Heart left ventricle (tissue), 16 donors: ENCODE data around the gene USP7. TPM values are rescaled to one million over a fixed set of nuclear protein-coding genes. Genes with fewer than 3 reads are reported as not detected.
A peak's percentile ranks its signal among the peaks of the same experiment; 100 is the strongest.

Experiments used
- ATAC-seq, 4 donors: fragments of 200-7000 bp; cut with Tn5 transposase; one replicate each; pipeline ENCODE4 v1.9.1; 2020 to 2022; ENCODE audit warnings: moderate library complexity in 4 of 4, mild to moderate bottlenecking in 3 of 4, moderate number of reproducible peaks in 1 of 4
- DNase-seq, 5 donors: peaks; one replicate each; pipeline ENCODE4 v3.0.0-alpha.2; 2020
- H3K27ac ChIP-seq, 12 donors: fragments of 200-600 bp; sonication (generic) in 4 of 12; one replicate each; pipeline versions ENCODE4 v1.5.0 to v1.8.0; 2016 to 2022; ENCODE audit warnings: mild to moderate bottlenecking in 2 of 12
- H3K27me3 ChIP-seq, 9 donors: fragments of 200-600 bp; sonication (generic) in 2 of 9; one replicate each; pipeline versions ENCODE4 v1.5.1 to v1.8.0; 2016 to 2022; ENCODE audit warnings: mild to moderate bottlenecking in 3 of 9
- H3K36me3 ChIP-seq, 9 donors: fragments of 200-600 bp; sonication (generic) in 2 of 9; one replicate each; pipeline versions ENCODE4 v1.5.0 to v1.8.0; 2018 to 2022; ENCODE audit warnings: mild to moderate bottlenecking in 2 of 9
- H3K4me1 ChIP-seq, 12 donors: fragments of 200-600 bp; sonication (generic) in 4 of 12; one replicate each; pipeline versions ENCODE4 v1.5.0 to v1.8.0; 2016 to 2022; ENCODE audit warnings: mild to moderate bottlenecking in 3 of 12
- H3K4me3 ChIP-seq, 12 donors: fragments of 200-600 bp; sonication (generic) in 4 of 12; one replicate each; pipeline versions ENCODE4 v1.5.0 to v1.8.0; 2017 to 2022; ENCODE audit warnings: mild to moderate bottlenecking in 9 of 12, moderate library complexity in 4 of 12
- H3K9me3 ChIP-seq, 12 donors: fragments of 200-600 bp; sonication (generic) in 4 of 12; one replicate each; pipeline versions ENCODE4 v1.5.0 to v1.8.0; 2016 to 2022; ENCODE audit warnings: mild to moderate bottlenecking in 1 of 12
- CTCF ChIP-seq, 12 donors: fragments of 200-600 bp; sonication (generic) in 4 of 12; IDR thresholded peaks; one replicate each; pipeline versions ENCODE4 v1.5.0 to v1.8.0; 2018 to 2022; ENCODE audit warnings: antibody characterized with exemption in 12 of 12, mild to moderate bottlenecking in 5 of 12
- POLR2A ChIP-seq, 2 donors: fragments of 450-650 bp; IDR thresholded peaks; one replicate each; pipeline ENCODE4 v1.6.1; 2017; ENCODE audit warnings: antibody characterized with exemption in 2 of 2, mild to moderate bottlenecking in 2 of 2, moderate library complexity in 2 of 2
- WGBS, 4 donors: extraction: QIAGEN DNeasy Blood & Tissue Kit in 2 of 4; methylation state at CpG; one replicate each; pipeline versions ENCODE4 v1.1.5 to v1.1.7; 2013 to 2018; 5-methylcytosine and 5-hydroxymethylcytosine counted together
- intact Hi-C, 10 donors: fragments of 100-400 bp; cut with DNase I; formaldehyde crosslinking; loops; one replicate each; pipeline versions ENCODE4 v1.11.1 to v1.14.2; 2022
- polyA plus RNA-seq, 2 donors: library from polyadenylated mRNA; stranded (reverse); fragments of 200-250 nt; gene quantifications; one replicate each; pipeline ENCODE4 v1.2.3, GENCODE V29; 2013
- total RNA-seq, 9 donors: library from RNA; depleted of rRNA in 2 of 9; stranded (reverse); fragments of >200 nt in 2 of 9; fragmentation: NEBNext Ultra II Directional in 3 of 9; extraction: Animal tissue kit (Norgen Biotek cat#: 25700) in 3 of 9; gene quantifications; one replicate each; pipeline versions ENCODE4 v1.1.0 to v1.2.4, GENCODE V29; 2016 to 2023
- donor health status: ischemic (EF 13 %, LVEDD 7.1; RV severe dilation, severe dysfunction).
- donor health status: healthy with polysubstance abuse.
- donor health status: DM: no; HTN: yes; CAD: no.
- donor health status: DM: no; HTN: no; CAD: no.
- donor health status: ischemic (EF 25% LVEDD 6.9; RV normal size, moderate dysfunction).
- donor health status: ischemic (EF 25% LVEDD 5.7; RV mildly dilated, moderate dysfunction).
- donor health status: healthy.
- donor health status: DM: yes; HTN: yes; CAD: no.
- donor health status: ischemic (EF 35%, LVEDD 5.7; RV mildly dilated, moderate dysfunction).
- donor health status: nonischemic (EF 11% LVEDD 7.7; RV severe dilation, severe dysfunction).
- donor health status: DM: yes; HTN: yes; CAD: no.
- donor health status: PGD.
- donor health status: ischemic (EF 29% LVEDD 5.4; RV normal size, mild dysfunction).
- donor health status: nonischemic (EF 23%, LVEDD 6.1; RV moderate dilation, normal function).

The USP7 gene
- total and polyA plus RNA-seq, 11 donors = 20.3 to 86.5 (median 66.2) TPM

- peak overlapping the region in 10 of 12 donors; percentile 9 to 75 (median 64) for H3K27ac ChIP-seq
Measured at GRCh38 chr16:8962393-8963009, 1.2 kb downstream of the USP7 start.

GRCh38 chr16:8961811-8962390, 1.8 kb downstream of the USP7 start:
- 27 to 31% (median 28%) methylated on average over 15 of the region's 15 CpGs for WGBS, 4 donors
- DNase-seq = no peak
- no peaks in the 10 kb centered on the region for H3K9me3 ChIP-seq
- ATAC-seq = no peak
- no peaks in the 10 kb centered on the region for H3K27me3 ChIP-seq
- no peak for TF ChIP-seq CTCF (IDR thresholded peaks at IDR 0.05)
- TF ChIP-seq POLR2A (IDR thresholded peaks at IDR 0.05) = no peak
- peaks cover 9 to 69% (median 56%) of the 10 kb centered on the region in 12 donors for H3K4me1 ChIP-seq
- no peaks in the 10 kb centered on the region for H3K36me3 ChIP-seq
- intact Hi-C loops = loop anchor here in 3 of 10 donors (5.0 to 10.0 kb wide), 5 partner anchors 35 to 340 kb away; partner anchors contain the start of genes HAPSTR1 (in 3 of the 3) and METTL22 (in 1 of the 3)
- peak overlapping the region in 3 of 12 donors; percentile 32 to 75 (median 54) for H3K27ac ChIP-seq
- H3K4me3 ChIP-seq = peak overlapping the region; percentile 63 to 95 (median 80)

More at GRCh38 chr16:8962393-8963009, 1.2 kb downstream of the USP7 start:
- TF ChIP-seq POLR2A (IDR thresholded peaks at IDR 0.05) = no peak
- TF ChIP-seq CTCF (IDR thresholded peaks at IDR 0.05) = peak in 1 of 12 donors; percentile 9
- Histone ChIP-seq H3K27me3 (no peaks in the 10 kb centered on the region), H3K9me3 (no peaks in the 10 kb centered on the region), H3K4me3 (peak overlapping the region; percentile 63 to 95 (median 80)), H3K36me3 (no peaks in the 10 kb centered on the region), H3K4me1 (peaks cover 9 to 63% (median 50%) of the 10 kb centered on the region in 12 donors)
- DNase-seq = no peak
- 1 to 2% (median 1%) methylated on average over 13 to 50 of the region's 50 CpGs for WGBS, 4 donors
- ATAC-seq = no peak
- intact Hi-C loops = loop anchor here in 3 of 10 donors (5.0 to 10.0 kb wide), 5 partner anchors 35 to 340 kb away; partner anchors contain the start of genes HAPSTR1 (in 3 of the 3) and METTL22 (in 1 of the 3)

GRCh38 chr16:8960788-8961109, 3.0 kb downstream of the USP7 start:
- Histone ChIP-seq H3K9me3 (no peaks in the 10 kb centered on the region), H3K36me3 (no peaks in the 10 kb centered on the region), H3K4me3 (peak overlapping the region in 3 of 12 donors; percentile 10 to 16 (median 13)), H3K4me1 (peaks cover 13 to 76% (median 68%) of the 10 kb centered on the region in 12 donors), H3K27ac (peak overlapping the region in 5 of 12 donors; percentile 0 to 72 (median 22)), H3K27me3 (no peaks in the 10 kb centered on the region)
- DNase-seq = no peak
- intact Hi-C loops = loop anchor here in 3 of 10 donors (5.0 to 10.0 kb wide), 5 partner anchors 33 to 338 kb away; partner anchors contain the start of genes HAPSTR1 (in 3 of the 3) and METTL22 (in 1 of the 3)
- WGBS, 4 donors = 41 to 43% (median 42%) methylated on average over 1 of the region's 1 CpG
- no peak for TF ChIP-seq CTCF (IDR thresholded peaks at IDR 0.05)
- no peak for TF ChIP-seq POLR2A (IDR thresholded peaks at IDR 0.05)
- no peak for ATAC-seq
